Activated T-cell treated with anti-CD3 and anti-CD28 coated beads, Interleukin-2, amount 50 U/mL, for 72 hours (primary cell): Measurements from ENCODE around the gene PPP1CC. TPM values are rescaled to one million over a fixed set of nuclear protein-coding genes. Genes with fewer than 3 reads are reported as not detected.
A peak's percentile ranks its signal among the peaks of the same experiment; 100 is the strongest.

Source experiments
- ATAC-seq, 2 donors: fragments of 150-1000 bp; cut with Tn5 transposase; replicated peaks in 1 of 2; 2 replicates each; pipeline ENCODE4 v1.10.0; 2021; ENCODE audit warnings: moderate library complexity in 2 of 2, mild to moderate bottlenecking in 1 of 2
- DNase-seq, 2 donors: peaks; one replicate each; pipeline ENCODE4 v3.0.0; 2021 to 2022; ENCODE audit warnings: mixed read lengths in 1 of 2
- H3K27ac Mint-ChIP-seq: one replicate; pipeline ENCODE4 v1.8.0; 2022; ENCODE audit warnings: mild to moderate bottlenecking, moderate library complexity, mixed read lengths
- H3K27me3 Mint-ChIP-seq: one replicate; pipeline ENCODE4 v1.8.0; 2022; ENCODE audit warnings: low read depth, mixed read lengths
- H3K36me3 Mint-ChIP-seq, 2 donors: one replicate each; pipeline ENCODE4 v1.8.0; 2022; ENCODE audit warnings: mixed read lengths in 2 of 2, mild to moderate bottlenecking in 1 of 2; ENCODE audit not compliant: insufficient read depth in 2 of 2
- H3K4me1 Mint-ChIP-seq: one replicate; pipeline ENCODE4 v1.8.0; 2022; ENCODE audit warnings: low read depth, mixed read lengths
- H3K4me3 Mint-ChIP-seq, 2 donors: one replicate each; pipeline ENCODE4 v1.8.0; 2022; ENCODE audit warnings: mild to moderate bottlenecking in 2 of 2, mixed read lengths in 2 of 2, moderate library complexity in 2 of 2
- H3K9me3 Mint-ChIP-seq, 2 donors: one replicate each; pipeline ENCODE4 v1.8.0; 2022; ENCODE audit warnings: mixed read lengths in 2 of 2
- total RNA-seq, 2 donors: library from RNA; stranded (reverse); gene quantifications; one replicate each; pipeline ENCODE4 v1.2.3, GENCODE V29; 2022

The PPP1CC gene
- 100 to 1,000 TPM; 302 to 332 TPM for total RNA-seq

DNA sequence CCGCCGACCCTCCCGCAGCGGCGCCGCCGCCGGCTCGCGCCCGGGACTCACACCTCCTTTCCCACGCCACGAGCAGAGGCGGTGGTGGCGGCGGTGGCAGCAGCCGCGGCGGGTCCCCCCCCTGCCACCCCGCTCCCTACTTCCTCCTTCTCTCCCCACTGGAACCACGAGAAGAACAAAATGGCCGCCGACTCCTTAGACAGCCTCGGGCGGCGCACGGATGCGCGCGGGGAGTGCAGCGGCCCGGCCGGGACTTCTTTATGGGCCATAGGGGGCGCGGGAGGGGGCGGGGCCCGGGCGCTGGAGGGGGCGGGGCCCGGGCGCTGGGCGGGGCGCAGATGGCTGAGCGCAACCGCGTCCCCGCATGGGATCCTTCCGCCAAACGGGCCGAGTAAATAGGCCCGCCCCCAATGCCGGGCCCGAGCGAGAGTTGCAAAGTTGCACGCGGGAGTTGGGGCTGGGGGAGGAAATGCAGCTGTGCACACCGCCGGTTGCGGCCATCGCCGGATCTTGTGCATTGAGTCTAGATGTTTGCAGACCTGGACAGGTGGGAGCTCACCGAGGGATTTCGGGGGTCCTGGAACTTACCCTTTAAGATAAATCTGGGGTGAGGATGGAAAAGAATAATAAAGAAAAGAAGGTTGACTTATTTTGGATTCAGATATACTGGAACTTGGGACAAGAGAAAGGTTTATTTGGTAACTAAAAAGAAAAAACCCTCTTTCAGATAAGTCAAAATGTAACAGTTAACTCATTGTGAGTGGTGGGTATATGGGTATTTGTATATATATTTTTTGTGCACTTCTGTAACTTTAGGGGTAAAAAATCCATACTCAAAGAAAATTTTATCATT lies at the start of gene PPP1CC:
Gene PPP1CC, minus strand, starts transcription at position 174 of the 853 bp plus-strand sequence. CDS start 184 bp downstream, outside the sequence.
- ATAC-seq (peak; percentile 87 to 90), DNase-seq (peak; percentile 93 to 94)
- H3K4me3 Mint-ChIP-seq, result peak within 1 kb of the TSS; percentile 99 to 100
- H3K36me3 Mint-ChIP-seq, result peaks cover 10 to 19% of the 10 kb centered on the region in 2 donors
- H3K27ac Mint-ChIP-seq, result peak within 1 kb of the TSS; percentile 99
- no peaks in the 10 kb centered on the region for H3K27me3 Mint-ChIP-seq
- no peaks in the 10 kb centered on the region for H3K9me3 Mint-ChIP-seq
- peaks cover 45% of the 10 kb centered on the region for H3K4me1 Mint-ChIP-seq

DNA sequence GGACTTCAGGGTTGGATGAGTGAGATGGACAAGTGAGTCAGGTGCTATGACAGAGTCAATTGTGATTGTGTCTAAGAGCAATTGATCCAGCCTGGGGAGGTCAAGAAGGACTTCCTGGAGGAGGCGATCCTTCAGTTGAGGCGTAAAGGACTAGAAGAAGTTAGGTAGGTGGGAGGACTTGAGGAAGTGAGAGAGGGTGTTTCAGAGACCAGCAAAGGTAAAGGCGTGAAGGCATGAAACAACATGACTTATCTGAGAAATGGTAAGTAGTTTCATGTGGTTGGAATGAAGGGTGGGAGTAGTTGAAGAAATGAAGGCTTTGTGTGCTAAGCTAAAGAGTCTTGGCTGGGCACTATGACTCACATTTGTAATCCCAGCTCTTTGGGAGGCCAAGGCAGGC lies 48.9 kb upstream of the PPP1CC start:
- H3K9me3 Mint-ChIP-seq, result no peaks in the 10 kb centered on the region
- H3K27ac Mint-ChIP-seq, result no peak overlapping the region
- no peaks in the 10 kb centered on the region for H3K36me3 Mint-ChIP-seq
- no peak for DNase-seq
- peak; percentile 58 to 73 for ATAC-seq
- no peak overlapping the region for H3K4me3 Mint-ChIP-seq
- peaks cover 29% of the 10 kb centered on the region for H3K4me1 Mint-ChIP-seq
- no peaks in the 10 kb centered on the region for H3K27me3 Mint-ChIP-seq

DNA sequence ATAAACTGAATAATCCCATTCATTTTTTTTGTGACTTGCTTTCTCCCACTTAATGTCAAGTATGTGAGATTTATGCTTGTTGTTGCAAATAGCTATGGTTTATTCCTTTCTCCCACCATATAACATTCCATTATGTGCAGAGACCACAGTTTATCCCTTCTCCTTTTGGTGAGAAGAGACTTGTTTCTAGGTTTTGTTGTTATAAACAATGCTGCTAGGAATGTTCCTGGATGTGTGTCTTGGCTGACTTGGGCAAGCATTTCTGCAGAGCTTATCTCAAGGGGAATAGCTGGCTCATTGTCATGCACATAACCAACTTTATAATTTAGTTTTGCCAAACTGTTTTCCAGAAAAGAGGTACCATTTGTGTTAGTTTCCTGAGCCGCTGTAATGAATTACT lies 47.6 kb upstream of the PPP1CC start:
- DNase-seq (no peak), ATAC-seq (no peak)
- H3K27ac Mint-ChIP-seq, result no peak overlapping the region
- H3K9me3 Mint-ChIP-seq, result no peaks in the 10 kb centered on the region
- peaks cover 28% of the 10 kb centered on the region for H3K4me1 Mint-ChIP-seq
- no peaks in the 10 kb centered on the region for H3K36me3 Mint-ChIP-seq
- no peak overlapping the region for H3K4me3 Mint-ChIP-seq
- no peaks in the 10 kb centered on the region for H3K27me3 Mint-ChIP-seq

DNA sequence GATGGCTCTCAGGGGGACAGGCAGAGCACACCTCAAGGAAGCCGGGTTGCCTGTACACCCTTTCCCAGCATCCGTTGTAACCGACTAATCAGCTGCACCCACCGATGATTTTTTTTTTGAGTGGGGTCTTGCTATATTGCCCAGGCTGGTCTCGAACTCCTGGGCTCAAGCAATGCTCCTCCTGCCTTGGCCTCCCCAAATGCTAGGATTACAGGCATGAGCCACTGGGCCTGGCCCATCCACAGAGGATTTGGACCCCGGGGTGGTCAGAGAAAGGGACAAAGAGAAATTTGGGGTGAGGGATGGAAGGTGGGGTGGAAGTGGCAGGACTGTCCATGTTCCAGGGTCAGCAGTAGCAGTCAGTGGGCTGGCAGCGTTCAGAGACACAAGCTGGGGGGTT lies 43.3 kb upstream of the PPP1CC start:
- H3K27me3 Mint-ChIP-seq, result no peaks in the 10 kb centered on the region
- H3K4me3 Mint-ChIP-seq, result no peak overlapping the region
- no peaks in the 10 kb centered on the region for H3K36me3 Mint-ChIP-seq
- H3K4me1 Mint-ChIP-seq, result peaks cover 22% of the 10 kb centered on the region
- no peak for DNase-seq
- H3K27ac Mint-ChIP-seq, result no peak overlapping the region
- no peaks in the 10 kb centered on the region for H3K9me3 Mint-ChIP-seq
- ATAC-seq, result no peak

DNA sequence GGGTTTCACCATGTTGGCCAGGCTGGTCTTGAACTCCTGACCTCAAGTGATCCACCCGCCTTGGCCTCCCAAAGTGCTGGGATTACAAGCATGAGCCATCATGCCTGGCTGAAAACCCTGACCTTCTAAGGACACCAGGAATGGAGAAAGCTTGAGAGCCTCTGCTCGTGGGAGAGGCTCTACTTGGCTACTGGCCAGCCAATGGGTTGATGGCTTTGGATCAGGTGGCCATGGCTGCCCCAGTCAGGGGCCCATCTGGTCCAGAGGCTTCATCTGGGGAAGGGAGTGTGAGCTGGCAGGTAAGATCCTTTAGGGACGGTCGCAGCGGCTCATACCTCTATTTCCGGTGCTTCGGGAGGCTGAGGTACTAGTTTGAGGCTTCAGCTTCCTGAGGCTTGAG lies 42.5 kb upstream of the PPP1CC start:
- Mint-ChIP-seq H3K36me3 (no peaks in the 10 kb centered on the region), H3K9me3 (no peaks in the 10 kb centered on the region), H3K27ac (no peak overlapping the region), H3K27me3 (no peaks in the 10 kb centered on the region), H3K4me1 (peaks cover 24% of the 10 kb centered on the region), H3K4me3 (no peak overlapping the region)
- DNase-seq (no peak), ATAC-seq (no peak)

DNA sequence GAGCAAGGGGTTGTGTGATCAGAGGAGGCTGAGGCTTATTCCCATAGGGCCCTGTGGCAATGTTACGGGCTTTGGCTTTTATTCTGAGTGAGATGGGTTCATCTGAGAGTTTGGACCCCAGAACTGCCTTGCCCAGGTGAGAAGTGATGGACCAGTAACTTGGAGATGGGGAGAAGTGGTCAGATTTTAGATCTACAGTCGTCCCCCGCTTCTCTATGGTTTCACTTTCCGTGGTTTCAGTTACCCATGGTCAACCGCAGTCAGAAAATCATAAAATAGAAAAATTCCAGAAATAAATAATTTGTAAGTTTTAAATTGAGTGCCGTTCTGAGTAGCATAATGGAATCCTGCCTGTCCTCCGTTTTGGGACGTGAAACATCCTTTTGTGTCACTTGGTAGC lies 40.2 kb upstream of the PPP1CC start:
- Mint-ChIP-seq H3K4me3 (no peak overlapping the region), H3K27ac (no peak overlapping the region), H3K4me1 (peaks cover 44% of the 10 kb centered on the region)

DNA sequence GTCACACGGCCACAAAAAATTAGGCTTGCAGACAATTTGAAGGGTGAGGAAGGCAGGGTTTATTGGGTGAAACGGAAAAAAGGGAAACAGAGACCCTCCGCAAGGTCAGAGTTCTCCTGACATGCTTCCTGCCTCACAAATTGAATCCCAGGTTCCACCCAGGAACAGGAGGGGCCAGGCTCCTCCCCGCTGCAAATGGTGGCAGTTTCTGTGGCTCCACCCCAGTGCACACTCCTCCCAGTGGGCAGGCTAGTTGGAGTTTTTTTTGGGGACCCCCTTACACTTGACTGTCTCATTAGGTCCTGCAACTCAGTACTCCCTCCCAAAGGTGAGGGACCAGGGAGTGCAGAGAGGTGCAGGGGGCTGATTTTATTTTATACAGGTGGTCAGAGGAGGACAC lies 39.4 kb upstream of the PPP1CC start:
- Mint-ChIP-seq H3K27ac (no peak overlapping the region), H3K9me3 (no peaks in the 10 kb centered on the region), H3K4me1 (peaks cover 49% of the 10 kb centered on the region), H3K4me3 (no peak overlapping the region), H3K36me3 (no peaks in the 10 kb centered on the region), H3K27me3 (no peaks in the 10 kb centered on the region)
- DNase-seq, result no peak
- no peak for ATAC-seq

More for the DNA sequence above, 40.2 kb upstream of the PPP1CC start:
- Mint-ChIP-seq H3K36me3 (no peaks in the 10 kb centered on the region), H3K27me3 (no peaks in the 10 kb centered on the region), H3K9me3 (no peaks in the 10 kb centered on the region)
- no peak for ATAC-seq
- no peak for DNase-seq

DNA sequence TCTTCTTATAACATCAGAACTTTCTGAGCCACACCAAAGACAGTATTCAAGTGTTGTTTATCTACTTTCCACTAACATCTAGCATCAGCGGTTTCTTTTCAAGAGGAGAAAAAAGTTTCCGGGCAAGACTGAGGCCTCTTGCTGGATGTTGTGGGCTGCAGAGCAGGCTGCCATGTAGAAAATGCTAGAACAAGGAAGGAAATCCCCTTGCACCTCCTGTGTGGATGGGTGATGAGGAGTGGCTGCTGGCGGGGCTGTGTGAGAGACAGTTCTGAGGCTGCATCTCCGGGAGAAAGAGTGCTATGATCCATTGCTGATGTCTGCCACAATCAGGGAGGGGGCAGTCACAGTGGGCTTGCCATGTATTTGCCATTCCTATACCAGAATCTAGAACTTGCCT lies 37.8 kb upstream of the PPP1CC start:
- no peaks in the 10 kb centered on the region for H3K9me3 Mint-ChIP-seq
- peak overlapping the region; percentile 62 to 76 for H3K4me3 Mint-ChIP-seq
- H3K27me3 Mint-ChIP-seq, result no peaks in the 10 kb centered on the region
- H3K36me3 Mint-ChIP-seq, result no peaks in the 10 kb centered on the region
- peak overlapping the region; percentile 96 for H3K27ac Mint-ChIP-seq
- peak; percentile 57 to 60 for DNase-seq
- peaks cover 65% of the 10 kb centered on the region for H3K4me1 Mint-ChIP-seq
- peak; percentile 48 to 52 for ATAC-seq

DNA sequence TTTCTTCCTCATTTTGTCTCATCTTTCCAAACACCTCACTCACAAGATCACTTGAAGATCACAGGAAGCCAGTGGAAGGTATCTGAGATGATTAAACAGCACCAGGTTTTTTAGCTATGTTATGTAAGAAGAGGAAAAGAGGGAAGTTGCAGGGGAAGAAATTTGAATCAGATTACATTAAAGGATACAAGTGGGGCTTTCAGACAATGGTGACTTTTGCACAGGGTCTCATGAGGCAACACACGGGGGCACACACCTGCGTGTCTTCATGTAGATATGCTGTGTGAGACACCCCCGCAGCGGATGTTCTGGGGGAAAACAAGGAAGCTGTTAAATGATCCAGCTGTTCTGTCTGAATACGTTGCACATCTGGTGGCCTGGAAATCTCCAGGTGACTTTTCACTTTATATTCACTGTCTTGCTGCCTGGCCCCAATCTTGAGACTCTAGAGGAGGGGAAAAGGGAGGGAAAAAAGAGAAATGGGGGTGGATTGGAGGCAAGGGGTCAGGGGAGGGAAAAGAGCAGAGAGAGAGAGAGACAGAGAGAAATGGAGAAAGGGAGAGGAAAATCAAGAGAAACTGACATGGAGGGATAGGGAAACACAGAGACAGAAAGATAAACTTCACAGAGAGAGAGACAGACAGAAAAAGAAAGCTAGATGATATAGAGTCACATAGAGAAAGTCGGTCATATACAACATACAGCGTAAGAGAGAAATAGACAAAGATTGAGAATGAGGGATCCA lies 36.3 kb upstream of the PPP1CC start:
- H3K9me3 Mint-ChIP-seq, result no peaks in the 10 kb centered on the region
- H3K27me3 Mint-ChIP-seq, result no peaks in the 10 kb centered on the region
- H3K4me1 Mint-ChIP-seq, result peaks cover 70% of the 10 kb centered on the region
- peak overlapping the region; percentile 88 for H3K27ac Mint-ChIP-seq
- H3K4me3 Mint-ChIP-seq, result peak overlapping the region; percentile 62 to 72
- peaks cover 0 to 1% of the 10 kb centered on the region in 2 donors for H3K36me3 Mint-ChIP-seq
- DNase-seq (peak in 1 of 2 donors; percentile 17), ATAC-seq (no peak)

DNA sequence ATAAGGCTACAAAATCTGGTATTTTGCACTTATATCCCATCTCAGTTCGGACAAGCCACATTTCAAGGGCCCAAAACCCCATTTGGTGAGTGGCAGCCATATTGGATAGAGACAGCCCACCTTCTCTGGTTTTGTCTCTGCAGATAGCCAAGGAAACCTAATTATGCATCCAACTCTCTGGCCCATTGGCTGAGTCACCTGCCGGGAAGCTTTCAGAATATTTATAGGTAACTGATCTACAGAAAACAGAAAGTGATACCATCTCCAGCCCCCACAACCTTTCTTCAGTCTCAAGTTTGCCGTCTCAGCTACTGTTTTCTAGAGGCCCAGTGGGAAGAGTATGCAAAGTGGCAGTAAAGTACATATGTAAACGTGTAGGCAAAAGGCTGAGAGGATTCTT lies 33.7 kb upstream of the PPP1CC start:
- DNase-seq (peak; percentile 71 to 77), ATAC-seq (peak; percentile 89 to 91)
- Mint-ChIP-seq H3K36me3 (peaks cover 1 to 3% of the 10 kb centered on the region in 2 donors), H3K27me3 (no peaks in the 10 kb centered on the region), H3K27ac (peak overlapping the region; percentile 99), H3K9me3 (peaks cover 0 to 2% of the 10 kb centered on the region in 2 donors), H3K4me1 (peaks cover 79% of the 10 kb centered on the region), H3K4me3 (peak overlapping the region; percentile 42 to 81)

DNA sequence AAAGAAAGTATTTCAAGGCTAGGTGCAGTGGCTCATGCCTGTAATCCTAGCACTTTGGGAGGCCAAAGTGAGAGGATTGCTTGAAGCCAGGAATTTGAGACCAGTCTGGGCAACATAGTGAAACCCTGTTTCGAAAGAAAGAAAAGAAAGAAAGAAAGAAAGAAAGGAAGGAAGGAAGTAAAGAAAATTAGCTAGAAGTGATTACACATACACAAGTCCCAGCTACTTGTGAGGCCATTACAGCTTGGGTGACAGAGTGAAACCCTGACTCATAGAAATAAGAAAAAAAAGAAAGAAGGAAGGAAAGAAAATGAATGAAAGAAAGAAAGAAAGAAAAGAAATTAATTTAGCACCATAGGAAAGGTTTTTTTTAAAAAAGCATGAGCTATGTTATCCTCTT lies 33.3 kb upstream of the PPP1CC start:
- Mint-ChIP-seq H3K4me3 (peak overlapping the region; percentile 42 to 81), H3K9me3 (peaks cover 0 to 3% of the 10 kb centered on the region in 2 donors), H3K36me3 (peaks cover 1 to 4% of the 10 kb centered on the region in 2 donors), H3K4me1 (peaks cover 80% of the 10 kb centered on the region), H3K27ac (peak overlapping the region; percentile 99), H3K27me3 (no peaks in the 10 kb centered on the region)
- DNase-seq (peak in 1 of 2 donors; percentile 9), ATAC-seq (peak; percentile 38 to 54)

DNA sequence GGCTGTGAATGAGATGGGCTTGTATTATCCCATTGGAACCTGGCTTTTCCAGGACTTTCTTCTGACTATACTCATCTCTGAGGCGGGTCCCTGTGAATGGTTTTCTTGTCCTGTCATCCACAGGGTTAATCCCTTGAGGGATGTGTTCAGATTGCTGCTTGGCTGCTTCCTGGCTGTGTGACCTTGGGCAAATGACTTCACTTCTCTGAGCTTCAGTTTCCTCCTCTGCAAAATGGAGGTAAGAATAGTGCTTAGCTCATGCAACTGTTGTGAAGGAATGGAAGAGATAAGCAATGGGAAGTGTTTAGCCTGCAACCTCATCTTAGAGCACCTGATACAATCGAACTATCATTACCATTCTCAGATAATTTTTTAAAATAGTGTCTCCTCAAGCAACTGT lies 32.1 kb upstream of the PPP1CC start:
- H3K4me1 Mint-ChIP-seq, result peaks cover 70% of the 10 kb centered on the region
- DNase-seq (no peak), ATAC-seq (no peak)
- peaks cover 1 to 4% of the 10 kb centered on the region in 2 donors for H3K36me3 Mint-ChIP-seq
- H3K27ac Mint-ChIP-seq, result no peak overlapping the region
- no peaks in the 10 kb centered on the region for H3K27me3 Mint-ChIP-seq
- H3K4me3 Mint-ChIP-seq, result no peak overlapping the region
- peaks cover 0 to 3% of the 10 kb centered on the region in 2 donors for H3K9me3 Mint-ChIP-seq

DNA sequence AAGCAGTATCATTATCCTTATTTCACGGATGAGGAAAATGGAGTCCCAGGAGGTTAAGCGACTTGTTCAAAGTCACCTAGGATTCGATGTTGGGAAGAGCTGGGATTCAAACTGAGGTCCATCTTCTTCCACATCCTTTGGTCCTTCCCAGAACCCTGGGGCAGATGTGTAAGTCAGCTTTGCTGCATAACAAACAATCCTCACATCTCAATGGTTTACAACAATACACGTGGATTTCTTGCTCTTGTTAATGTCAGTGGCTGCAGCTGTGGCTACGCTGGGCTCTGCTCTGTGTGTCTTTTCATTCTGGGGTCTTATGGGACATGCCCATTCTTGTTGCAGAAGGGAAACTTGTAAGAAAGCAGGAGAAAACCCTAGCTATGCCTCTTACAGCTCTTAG lies 26.3 kb upstream of the PPP1CC start:
- Mint-ChIP-seq H3K27ac (no peak overlapping the region), H3K9me3 (peaks cover 2 to 3% of the 10 kb centered on the region in 2 donors), H3K27me3 (no peaks in the 10 kb centered on the region), H3K4me1 (peaks cover 21% of the 10 kb centered on the region), H3K4me3 (no peak overlapping the region), H3K36me3 (peaks cover 1 to 2% of the 10 kb centered on the region in 2 donors)
- ATAC-seq (no peak), DNase-seq (no peak)
